IPS DF 19.7 (cell line): ENCODE measurements around the gene TEF.
"Not testable (repeated sequence)": the region's sequence is repeated elsewhere in the genome, so short reads cannot be mapped to it uniquely, and the experiment has no call there.

ENCODE experiments used
- DNase-seq: peaks from one replicate; pipeline ENCODE4 v3.0.0-alpha.2; 2013; ENCODE audit warnings: low read depth, low spot score

Gene TEF

GRCh38 chr22:41417622-41418390 lies 36.1 kb downstream of the TEF start:
- DNase-seq, result no peak

DNA sequence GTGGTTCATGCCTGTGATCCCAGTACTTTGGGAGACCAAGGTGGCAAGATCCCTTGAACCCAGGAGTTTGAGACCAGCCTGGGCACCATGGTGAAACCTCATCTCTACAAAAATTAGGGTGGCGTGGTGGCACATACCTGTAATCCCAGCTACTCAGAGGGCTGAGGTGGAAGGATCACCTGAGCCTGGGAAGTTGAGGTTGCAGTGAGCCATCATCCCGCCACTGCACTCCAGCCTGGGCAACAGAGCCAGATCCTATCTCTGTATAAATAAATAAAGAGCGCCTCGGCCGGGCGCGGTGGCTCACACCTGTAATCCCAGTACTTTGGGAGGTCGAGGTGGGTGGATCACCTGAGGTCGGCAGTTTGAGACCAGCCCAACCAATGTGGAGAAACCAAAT lies 37.0 kb downstream of the TEF start:
- DNase-seq, result no peak

- no peak for DNase-seq
Observed at GRCh38 chr22:41425660-41426365, 44.1 kb downstream of the TEF start.

- DNase-seq, result no peak
Observed at GRCh38 chr22:41429232-41429950, 47.6 kb downstream of the TEF start.

- DNase-seq, result no peak
Observed at GRCh38 chr22:41429951-41430332, 48.2 kb downstream of the TEF start.

GRCh38 chr22:41431656-41432055 lies 49.9 kb downstream of the TEF start:
- no peak for DNase-seq

GRCh38 chr22:41433480-41433879 lies 51.7 kb downstream of the TEF start:
- DNase-seq, result not testable (repeated sequence)

- not testable (repeated sequence) for DNase-seq
Observed at GRCh38 chr22:41434361-41435003, 52.7 kb downstream of the TEF start.

- DNase-seq, result no peak
Observed at GRCh38 chr22:41435560-41435959, 53.8 kb downstream of the TEF start.

DNA sequence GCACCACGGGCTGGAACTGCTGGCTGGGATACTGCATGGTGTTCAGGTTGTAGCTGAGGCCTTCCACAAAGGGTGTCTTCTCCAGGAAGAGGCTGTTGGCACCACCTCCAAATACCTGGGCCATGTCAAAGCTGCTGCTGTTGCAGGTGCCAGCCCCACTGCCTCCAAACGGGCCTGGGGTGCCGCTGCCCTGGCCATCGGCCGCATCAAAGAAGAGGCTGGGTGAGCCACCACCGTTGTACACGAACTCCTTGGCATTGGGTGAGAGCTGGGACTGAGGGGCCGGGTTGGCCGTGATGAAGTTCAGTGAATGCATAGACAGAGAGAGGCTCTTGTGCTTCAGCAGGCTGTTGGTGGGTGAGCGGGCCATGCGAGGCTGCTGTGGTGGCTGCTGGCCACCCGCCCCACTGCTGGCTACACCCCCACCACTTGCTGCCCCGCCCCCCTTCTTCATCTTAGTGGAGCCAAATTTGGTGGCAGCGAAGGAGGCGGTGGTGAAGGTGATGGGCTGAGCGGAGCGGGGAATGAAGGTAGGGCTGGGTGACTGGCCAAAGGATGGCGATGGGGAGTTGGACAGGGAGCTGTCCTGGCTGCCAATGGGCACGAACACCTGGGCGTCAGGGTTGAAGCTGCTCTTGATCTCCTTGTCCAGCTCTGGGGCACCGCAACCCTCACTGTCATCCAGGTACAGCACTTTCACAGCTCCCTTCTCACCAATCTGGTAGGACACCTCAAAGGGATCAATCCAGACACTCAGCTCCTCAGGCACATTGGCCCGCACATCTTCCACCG lies 54.8 kb downstream of the TEF start:
- DNase-seq, result no peak

DNA sequence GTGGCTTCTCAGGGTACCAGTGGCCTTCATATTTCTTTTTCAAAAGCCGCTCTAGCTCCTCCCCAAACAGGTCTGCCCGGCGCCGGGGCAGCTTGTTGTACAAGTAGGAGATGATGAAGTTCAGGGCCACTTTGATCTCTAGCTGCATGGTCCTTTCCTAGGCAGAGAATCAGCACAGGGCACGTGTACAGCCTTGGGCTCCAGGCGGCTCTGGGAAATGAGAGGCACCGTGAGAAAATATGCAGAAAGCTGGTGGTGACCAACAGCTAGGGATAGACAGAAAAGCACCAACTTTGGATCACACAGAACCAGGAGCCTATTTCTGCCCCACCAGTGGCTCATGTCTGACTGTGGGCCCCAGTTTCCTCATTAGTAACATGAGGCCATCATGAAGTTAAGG lies 55.5 kb downstream of the TEF start:
- no peak for DNase-seq

GRCh38 chr22:41440511-41440910 lies 58.8 kb downstream of the TEF start:
- not testable (repeated sequence) for DNase-seq

DNA sequence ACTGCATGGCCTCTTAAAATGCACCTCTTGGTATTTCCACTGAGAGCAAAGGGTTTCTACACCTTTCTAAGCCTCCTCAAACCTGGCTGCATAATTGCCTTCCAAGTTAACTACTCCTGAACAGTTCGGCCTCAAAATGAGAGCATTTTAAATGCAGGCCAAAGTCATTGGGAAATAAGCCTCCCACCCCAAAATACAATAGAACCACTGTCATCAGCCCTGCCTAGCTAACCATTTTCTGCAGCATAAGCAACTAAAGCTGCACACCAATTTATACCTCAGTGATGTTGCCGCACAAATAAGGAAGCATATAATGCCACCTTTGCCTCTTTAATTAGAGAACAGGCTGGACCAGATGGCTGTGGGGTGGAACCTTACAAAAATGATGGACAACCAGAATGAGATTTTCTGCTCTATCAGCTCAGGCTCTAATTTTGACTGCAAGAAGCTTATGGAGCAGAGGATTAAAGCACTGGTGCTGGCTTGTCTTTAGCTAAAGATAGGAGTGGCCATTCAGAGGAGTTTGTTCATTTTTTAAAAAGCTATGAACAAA lies 60.6 kb downstream of the TEF start:
- DNase-seq, result no peak

DNA sequence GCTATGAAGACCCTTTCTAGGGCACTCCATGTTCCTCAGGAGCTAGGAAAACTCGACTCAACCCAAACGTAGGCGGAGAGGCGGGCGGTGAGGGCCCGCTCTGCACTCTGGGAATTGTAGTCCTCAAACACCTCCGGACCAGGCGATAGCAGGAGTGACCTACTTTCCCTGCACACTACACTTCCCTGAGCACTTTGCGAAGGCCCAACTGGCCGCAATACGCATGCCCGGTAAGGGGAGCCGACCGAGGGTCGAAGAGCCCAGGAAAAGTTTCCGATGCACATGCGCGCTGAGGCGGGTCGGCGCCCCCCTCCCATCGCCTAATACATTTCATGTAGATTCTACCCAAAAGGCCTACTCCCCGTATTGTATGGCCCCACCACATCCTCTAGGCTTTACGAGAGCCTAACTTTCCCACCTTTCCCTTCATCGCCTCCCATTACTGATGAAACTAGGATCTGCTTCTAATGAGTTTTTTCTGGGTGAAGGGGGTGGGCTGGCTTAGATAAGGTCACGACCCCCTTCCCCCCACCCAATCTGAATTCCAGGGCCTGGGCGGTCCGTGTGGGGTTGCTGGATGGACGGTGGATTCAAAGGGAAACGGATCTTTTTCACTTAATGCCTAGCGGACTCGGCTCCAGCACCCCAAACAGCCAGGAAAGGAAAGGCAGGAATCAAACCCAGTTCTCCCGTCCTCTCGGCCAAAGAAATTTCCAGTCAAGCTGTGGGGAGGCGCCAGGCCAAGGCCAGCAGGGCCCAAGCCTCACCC lies 62.8 kb downstream of the TEF start:
- DNase-seq, result peak; percentile 98

DNA sequence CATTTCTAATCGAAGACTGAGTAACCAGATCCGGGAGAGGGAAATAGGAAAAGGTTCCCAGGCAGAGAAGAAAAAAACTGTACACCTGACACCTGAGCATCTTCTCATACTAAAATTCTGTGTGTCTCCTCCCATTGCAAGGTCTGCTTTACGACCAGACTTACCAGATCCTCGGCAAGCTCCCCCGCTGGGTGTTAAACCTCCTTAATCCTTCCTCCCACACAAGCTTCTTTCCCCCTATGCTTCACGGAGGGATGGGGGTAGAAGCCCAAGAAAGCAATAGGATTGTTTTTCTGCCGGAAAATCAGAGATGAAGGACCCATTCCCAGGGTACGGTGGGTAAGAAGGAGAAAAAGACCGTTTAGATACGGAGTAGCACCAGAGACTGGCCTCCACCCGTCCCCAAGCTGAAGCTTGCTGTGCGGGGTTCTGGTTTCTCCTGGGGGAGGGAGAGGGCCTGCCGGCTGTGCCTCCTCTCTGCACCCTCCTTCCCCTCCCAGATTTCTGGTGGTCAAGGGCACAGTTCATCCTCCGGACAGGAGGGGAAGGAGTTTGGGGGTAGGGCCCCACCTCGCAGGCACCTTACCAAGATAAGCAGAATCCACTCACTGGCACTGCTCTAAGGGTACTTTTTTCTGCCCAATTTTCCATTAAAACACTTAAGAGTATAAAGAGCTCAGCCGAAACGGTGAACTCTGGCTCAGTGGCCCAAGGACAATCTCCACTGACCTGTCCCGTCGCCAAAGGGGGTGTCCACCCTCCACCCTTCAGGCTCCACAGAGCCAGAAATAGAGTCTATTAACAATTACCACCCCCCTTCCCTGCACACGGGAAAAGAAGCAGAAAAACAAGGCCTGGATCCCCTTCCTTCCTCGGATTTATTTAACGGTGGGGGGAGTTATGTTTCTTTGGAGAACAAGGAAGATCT lies 63.7 kb downstream of the TEF start:
- DNase-seq, result no peak

DNA sequence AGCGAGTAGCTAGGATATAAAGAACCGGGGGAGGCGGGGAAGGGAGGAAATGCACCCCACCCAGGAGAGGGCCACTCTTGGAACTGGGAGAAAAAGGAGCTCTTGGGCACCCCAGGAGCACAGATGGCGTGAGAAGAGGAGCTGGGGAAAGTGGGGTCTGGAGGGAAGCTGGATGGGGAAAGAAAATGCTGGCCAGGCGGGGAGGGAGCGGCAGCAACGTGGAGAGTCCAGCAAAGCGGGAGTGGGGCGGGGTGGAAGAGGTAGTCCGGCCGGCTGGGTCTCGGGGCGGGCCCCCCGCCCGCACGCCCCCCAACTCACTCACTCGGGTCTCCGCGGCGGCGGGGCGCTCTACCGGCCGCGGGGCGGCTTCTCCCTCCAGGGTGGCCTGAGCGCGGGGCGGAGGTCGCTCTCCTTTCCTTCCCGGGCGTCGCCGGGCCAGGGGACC lies 64.3 kb downstream of the TEF start:
- no peak for DNase-seq

GRCh38 chr22:41446639-41447434 lies 65.1 kb downstream of the TEF start, which contains the start of gene TOB2:
Gene TOB2, minus strand, starts transcription at chr22:41446801. Its CDS starts 9,456 bp downstream, at chr22:41437345.
- DNase-seq, result peak; percentile 75
